Sciatic nerve (tissue), 2 donors: ENCODE data around the gene ZNF774. TPM values are rescaled to one million over a fixed set of nuclear protein-coding genes. Genes with fewer than 3 reads are reported as not detected.
"Not testable (repeated sequence)": the region's sequence is repeated elsewhere in the genome, so short reads cannot be mapped to it uniquely, and the experiment has no call there.

Experiments
- ATAC-seq: fragments of 200-7000 bp; cut with Tn5 transposase; one replicate; pipeline ENCODE4 v1.9.1; 2020; ENCODE audit warnings: mild to moderate bottlenecking, moderate library complexity
- DNase-seq: peaks from one replicate; pipeline ENCODE4 v3.0.0-alpha.2; 2020; ENCODE audit warnings: low spot score
- intact Hi-C: fragments of 100-400 bp; cut with DNase I; formaldehyde crosslinking; loops from one replicate; pipeline ENCODE4 v1.14.2; 2022
- total RNA-seq: library from RNA; stranded (reverse); fragmentation: NEBNext Ultra II Directional; extraction: Animal tissue kit (Norgen Biotek cat#: 25700); gene quantifications from one replicate; pipeline ENCODE4 v1.2.1, GENCODE V29; 2021
- donor health status: DM: no; HTN: no; CAD: no.
- donor health status: DM: no; HTN: no; CAD: no.

The ZNF774 gene
- total RNA-seq, 1 donor from 2014 or later: 5.1 TPM

DNA sequence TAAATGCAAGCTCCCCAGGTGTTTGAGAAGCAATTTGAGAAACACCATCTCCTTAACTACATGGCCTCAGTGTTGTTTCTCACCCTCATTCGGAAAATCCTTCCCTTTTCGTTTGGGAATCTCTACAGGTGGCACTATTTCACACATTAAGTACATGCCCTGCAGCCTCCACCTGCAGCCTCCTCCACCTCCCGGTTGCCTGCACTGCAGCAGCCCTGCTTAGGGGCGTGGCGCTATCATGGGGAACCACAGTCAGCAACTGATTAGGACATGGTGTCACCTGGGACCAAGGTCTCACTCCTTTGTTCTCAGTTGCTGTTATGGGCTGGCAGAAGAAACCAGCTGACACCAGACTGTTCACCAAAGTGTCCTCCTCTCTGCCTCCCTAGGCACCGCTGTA is 11.7 kb upstream of the ZNF774 start:
- intact Hi-C loops: no loop called here
- ATAC-seq (no peak), DNase-seq (no peak)

DNA sequence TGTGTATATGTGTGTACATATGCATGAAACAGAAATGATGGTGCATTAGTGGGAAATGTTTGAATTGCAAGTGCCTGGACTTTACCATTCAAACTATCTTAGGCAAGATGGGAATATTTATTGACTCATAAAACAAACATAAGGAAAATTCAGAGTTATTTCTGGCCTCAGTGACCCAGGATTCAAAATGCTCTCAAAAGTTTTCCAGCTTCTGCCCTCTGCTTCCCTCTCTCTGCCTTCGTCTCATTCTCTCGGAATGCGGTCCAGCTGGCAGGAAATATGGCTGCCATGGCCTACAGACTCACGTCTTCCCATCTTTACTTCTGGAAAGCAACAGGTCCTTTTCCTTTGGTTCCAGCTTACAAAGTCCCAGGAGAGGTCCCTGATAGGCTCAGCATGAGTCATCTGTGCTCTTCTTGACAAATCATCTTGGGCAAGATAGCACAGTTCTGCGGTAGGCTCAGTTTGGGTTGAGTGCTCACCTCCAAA is 8.7 kb upstream of the ZNF774 start:
- no peak for DNase-seq
- intact Hi-C loops: no loop called here
- ATAC-seq: no peak

DNA sequence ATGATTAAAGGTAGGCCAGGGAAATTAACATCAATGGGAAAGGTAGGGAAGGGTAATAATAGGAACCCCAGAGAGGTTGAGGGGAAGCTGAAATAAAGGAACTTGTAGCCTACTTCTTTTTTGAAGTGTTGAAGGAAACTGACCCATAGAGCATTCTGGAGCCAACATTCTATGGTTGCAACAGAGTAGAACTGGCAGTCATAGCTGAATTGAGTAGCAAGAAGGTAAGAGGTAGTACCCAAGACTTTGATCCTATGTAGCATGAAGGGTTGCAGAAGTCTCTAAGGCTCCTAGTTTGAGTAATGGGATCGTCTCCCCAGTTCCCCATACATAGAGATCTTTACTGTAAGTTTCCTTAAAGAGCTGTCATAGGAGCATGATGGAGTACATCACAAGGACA is 7.4 kb upstream of the ZNF774 start:
- no peak for DNase-seq
- ATAC-seq: no peak
- intact Hi-C loops: no loop called here

DNA sequence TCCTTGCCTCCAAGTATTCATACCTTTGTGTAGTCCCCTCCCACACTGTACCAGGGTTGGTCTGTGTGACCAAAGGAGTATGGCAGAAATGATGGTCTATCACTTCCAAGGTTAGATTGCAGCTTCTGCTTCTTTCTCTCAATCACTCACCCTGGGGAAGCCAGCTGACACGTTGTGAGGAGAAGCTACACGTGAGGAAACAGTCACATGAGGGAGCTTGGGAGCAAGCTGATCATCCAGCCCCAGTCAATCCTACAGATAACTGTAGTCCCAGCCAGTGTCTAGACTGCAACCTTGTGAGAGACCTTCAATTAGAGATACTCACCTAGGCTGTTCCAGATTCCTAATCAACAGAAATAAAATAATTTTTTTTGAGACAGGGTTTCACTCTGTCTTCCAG is 6.2 kb upstream of the ZNF774 start:
- ATAC-seq (peak; percentile 38), DNase-seq (no peak)
- intact Hi-C loops: no loop called here

DNA sequence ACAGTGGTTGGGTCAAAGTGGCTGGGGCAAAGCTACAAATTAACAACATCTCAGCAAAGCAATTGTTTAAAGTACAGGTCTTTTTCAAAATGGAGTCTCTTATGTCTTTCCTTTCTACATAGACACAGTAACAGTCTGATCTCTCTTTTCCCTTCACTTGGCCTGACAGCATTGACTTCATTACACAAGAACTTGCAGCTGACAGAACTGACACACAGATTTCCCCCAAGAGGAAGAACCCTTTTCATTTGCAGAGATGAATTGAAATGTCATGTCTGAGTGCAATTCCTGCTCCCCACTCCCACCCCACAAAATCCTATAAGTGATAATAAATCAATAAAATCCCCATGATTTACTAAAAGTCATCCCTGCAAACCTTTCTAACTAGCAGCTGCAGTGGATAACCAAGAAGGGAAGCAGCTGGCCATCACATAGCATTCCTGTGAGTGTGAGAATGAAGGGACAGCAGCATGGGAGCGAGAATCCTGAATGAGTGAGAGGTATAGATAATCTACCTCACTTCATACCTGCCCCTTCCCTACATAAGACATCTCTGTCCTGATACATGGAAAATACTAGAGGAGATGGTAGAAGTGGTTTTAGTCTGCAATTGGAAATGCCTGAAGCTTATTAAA is 4.5 kb upstream of the ZNF774 start:
- intact Hi-C loops, DNase-seq, ATAC-seq: not testable (repeated sequence)

DNA sequence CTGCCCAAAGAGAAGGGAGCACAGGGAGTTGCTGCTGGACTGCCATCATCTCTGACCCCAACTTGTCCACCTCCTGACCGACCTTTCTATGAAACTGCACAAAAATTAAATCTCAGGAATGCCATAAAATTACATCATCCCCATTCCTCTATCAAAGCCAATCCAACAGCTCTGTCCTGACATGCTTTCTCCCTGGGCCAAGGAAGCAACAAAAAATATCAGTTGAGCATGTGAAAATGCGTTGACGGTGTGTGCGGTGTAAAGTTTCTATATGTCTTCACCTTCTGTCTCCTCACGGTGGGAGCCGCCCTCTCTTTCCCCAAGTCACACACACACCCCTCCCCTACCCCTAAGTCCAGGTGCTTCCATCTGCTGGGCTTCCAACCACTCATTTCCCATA is 3.6 kb upstream of the ZNF774 start:
- DNase-seq (no peak), ATAC-seq (no peak)
- intact Hi-C loops: no loop called here

DNA sequence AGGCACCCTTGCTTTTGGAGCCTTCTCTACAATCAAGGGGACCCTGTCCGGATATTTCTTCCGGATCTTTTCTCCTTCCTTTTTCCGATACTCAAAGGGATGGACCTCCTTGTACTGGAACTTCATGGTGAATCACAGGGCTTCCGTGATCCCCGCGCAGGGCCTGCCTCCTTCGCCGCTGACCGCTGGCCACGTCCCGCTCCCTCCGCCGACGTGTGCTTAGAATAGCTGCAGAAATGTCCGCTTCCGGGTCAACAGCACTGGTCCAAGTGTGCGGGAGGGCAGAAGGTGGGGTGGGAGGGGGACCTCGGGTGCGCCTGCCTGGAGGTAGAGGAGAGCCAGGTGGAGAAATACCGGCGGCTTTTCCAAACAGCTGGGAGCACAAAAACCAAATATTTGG is 3.0 kb upstream of the ZNF774 start:
- ATAC-seq (no peak), DNase-seq (no peak)
- intact Hi-C loops: no loop called here

DNA sequence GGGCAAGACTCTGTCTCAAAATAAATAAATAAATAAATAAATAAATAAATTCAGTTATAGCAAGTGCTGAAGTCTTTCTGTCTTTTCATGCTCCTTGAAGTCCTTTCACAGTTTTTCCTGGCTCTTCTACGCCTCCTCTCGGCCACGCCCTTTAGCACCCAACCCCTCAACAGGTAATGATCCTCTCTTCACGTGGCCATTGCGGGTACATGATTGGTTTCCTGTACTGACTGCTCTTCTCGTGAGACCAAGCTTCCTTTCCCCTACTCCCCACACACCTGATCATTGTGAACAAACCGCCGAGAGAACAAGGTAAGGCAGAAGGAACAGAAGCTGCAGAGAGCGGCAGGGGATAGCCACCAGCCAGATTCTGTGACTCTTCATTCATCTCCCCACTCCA is 2.3 kb upstream of the ZNF774 start:
- DNase-seq (no peak), ATAC-seq (no peak)
- intact Hi-C loops: no loop called here

DNA sequence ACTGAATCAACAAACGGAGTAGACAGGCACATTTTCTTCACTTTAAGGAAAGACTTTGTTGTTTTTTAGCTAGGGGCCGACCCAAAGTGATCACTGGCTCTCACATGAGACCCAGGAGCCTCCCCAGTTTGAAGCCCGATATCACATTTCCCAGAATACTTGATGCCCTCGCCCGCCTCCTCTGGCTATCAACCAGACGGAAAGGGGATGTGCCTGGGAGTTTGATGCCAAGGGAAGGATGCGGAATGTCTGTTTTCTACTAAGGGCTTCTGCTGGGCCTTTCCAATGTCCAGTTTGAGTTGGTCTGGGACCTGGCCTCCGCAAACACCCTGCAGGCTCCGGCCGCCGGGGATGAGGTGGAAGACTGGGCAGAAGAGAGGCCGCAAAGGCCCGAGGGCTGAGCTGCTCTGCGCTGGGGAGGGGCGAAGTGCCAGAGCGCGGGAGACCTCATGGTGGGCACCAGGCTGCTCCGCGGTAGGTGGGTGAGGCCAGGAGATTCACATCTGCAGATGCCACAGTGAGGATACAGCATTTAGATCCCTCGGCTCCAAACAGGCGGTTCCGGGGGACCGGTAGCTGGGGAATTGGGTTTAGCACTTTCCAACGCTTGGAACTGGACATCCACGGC is 491 bp upstream of the ZNF774 start:
- ATAC-seq: peak; percentile 61
- intact Hi-C loops: no loop called here
- no peak for DNase-seq

DNA sequence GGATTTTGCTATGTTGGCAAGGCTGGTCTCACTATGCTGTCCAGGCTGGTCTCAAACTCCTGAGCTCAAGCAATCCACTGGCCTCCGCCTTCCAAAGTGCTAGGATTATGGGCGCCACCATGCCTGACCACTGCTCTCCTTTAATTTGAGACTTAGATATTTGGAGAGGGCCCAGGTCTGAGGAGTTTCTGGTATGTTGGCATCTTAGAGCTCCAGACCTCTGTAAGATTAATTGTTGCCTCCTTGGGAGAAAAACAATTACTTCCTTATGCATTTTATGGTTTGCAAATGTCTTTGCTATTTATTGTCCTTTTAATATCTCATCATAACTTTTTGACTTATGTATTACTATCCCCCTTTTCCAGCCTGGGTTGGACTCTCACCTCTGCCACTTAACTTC is 2.9 kb downstream of the ZNF774 start:
- DNase-seq: no peak
- intact Hi-C loops: no loop called here
- no peak for ATAC-seq

DNA sequence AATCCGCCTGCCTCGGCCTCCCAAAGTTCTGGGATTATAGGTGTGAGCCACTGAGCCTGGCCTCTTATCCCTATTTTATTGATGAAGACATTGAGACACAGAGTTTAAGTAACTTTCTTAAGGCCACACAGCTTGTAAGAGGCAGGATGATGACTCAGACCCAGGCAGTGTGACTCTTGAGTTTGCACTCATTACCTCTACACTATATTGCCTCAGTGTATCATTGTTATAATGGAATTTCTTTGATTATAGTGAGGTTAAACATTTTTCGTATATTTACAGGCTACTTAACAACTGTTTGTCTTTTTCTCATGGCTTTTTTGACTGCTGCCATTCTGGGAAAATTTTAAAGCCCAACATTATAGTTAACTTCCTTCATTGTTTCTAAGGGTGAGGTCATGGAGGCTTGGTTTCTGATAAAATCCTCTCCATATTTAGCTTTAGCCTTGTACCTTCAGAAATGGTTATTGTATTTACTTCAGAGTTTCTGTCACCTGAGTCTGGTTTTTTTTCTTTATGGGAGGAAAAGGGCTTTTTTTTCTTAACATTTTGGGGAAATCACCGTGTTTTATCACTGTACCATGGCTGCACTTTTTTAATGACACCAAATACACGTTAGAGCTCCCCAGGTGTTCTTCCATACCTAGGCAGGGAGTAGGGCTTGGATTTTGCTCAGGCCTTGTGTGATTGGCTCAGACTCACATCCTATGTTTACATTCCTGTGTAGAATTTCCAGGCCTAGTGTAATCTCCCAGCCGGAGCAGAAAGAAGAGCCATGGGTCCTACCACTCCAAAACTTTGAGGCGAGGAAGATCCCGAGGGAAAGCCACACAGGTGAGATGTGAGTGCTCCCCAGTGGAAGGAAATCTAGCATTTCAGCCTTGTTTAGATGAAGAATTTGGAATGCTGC is 6.3 kb downstream of the ZNF774 start:
- intact Hi-C loops: no loop called here
- ATAC-seq: no peak
- no peak for DNase-seq

DNA sequence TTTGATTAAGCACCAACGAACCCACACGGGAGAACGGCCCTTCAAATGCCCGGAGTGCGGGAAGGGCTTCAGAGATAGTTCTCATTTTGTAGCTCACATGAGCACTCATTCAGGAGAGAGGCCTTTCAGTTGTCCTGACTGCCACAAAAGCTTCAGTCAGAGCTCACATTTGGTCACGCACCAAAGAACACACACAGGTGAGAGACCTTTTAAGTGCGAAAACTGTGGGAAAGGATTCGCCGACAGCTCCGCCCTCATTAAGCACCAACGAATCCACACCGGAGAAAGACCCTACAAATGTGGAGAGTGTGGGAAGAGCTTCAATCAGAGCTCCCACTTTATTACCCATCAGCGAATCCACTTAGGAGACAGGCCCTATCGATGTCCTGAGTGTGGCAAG is 8.7 kb downstream of the ZNF774 start:
- no peak for ATAC-seq
- intact Hi-C loops: loop anchor here (10.0 kb wide), 1 partner anchor 114 kb away; no protein-coding TSS in a partner anchor
- no peak for DNase-seq

DNA sequence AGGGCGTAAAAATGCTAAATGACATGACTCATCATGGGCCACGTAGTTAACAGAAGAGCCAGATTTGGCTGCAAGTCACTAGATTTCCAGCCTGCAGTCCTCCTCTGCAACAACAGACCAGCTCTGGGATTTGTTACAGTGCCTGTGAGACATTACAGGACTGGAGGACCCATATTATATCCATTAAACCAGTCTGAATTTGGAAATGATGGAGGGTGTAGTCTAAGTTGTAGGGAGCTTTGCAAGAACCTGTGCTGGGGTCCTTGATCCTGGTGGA is 10.8 kb downstream of the ZNF774 start:
- intact Hi-C loops: loop anchor here (2.0 to 10.0 kb wide), 2 partner anchors 74 to 112 kb away; no protein-coding TSS in a partner anchor

DNA sequence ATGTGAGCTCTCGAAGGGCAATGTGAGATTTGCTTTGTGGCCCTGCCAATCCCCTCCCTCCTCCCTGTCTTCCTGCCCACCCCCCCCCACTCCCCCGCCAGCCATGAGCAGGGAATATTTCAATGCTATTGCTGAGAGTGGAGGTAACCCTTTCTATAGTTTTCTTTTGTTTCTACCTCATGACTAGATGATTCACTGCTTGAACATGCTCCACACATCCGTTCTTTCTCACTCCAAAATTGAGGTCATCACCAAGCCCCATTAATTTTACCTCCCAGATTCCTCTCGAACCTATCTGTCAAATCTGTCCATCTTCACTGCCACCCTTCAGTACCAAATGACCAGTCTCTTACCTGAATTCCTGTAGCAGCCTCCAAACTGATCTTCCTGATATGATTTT is 12.2 kb downstream of the ZNF774 start:
- intact Hi-C loops: loop anchor here (10.0 kb wide), 1 partner anchor 111 kb away; no protein-coding TSS in a partner anchor
- no peak for DNase-seq
- no peak for ATAC-seq

More for the DNA sequence above, 10.8 kb downstream of the ZNF774 start:
- DNase-seq (no peak), ATAC-seq (peak; percentile 67)

DNA sequence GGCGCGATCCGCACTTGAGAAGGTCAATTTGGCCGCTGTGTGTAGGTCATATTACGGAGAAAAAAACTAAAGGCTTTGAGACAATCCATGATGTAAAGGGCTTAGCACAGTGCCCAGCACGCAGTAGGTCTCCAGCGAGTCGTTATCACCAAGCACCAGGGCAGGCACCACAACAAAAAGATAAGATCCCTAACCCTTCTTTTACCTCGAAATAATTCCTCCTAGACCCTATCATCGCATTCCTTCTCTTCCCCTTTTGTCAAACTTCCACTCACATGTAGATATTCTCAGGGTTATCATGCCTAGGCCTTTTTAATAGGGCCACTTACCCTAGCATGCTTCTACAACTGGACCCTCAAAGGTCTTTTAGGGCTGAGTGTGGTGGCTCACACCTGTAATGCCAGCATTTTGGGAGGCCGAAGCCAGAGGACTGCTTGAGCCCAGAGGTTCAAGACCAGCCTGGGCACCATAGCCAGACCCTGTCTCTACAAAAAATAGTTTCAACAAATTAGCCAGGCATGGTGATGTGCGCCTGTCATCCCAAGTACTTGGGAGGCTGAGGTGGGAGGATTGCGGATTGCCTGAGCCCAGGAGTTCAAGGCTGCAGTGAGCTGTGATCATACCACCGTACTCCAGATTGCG is 13.5 kb downstream of the ZNF774 start:
- ATAC-seq (no peak), DNase-seq (no peak)
- intact Hi-C loops: loop anchor here (10.0 kb wide), 1 partner anchor 109 kb away; no protein-coding TSS in a partner anchor

DNA sequence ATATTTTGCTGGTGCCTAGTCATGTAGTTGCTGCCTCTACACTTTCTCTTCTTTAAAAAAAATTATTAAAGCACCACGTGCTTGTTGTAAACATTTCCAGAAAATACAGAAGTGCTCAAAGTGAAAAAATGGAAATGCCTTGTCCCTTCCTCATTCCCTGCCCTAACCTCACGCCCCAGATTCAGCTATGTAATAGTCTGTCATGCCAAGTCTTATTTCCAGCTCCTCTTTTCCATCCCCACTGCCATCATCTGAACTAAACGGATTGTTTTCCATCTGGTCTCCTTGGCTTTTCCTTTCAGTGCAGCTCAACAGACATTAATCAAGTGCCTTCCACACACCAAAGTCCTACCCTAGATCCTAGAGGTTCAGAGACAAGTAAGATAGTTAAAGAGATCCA is 15.5 kb downstream of the ZNF774 start:
- DNase-seq (no peak), ATAC-seq (peak; percentile 81)
- intact Hi-C loops: loop anchor here (10.0 kb wide), 1 partner anchor 107 kb away; no protein-coding TSS in a partner anchor

DNA sequence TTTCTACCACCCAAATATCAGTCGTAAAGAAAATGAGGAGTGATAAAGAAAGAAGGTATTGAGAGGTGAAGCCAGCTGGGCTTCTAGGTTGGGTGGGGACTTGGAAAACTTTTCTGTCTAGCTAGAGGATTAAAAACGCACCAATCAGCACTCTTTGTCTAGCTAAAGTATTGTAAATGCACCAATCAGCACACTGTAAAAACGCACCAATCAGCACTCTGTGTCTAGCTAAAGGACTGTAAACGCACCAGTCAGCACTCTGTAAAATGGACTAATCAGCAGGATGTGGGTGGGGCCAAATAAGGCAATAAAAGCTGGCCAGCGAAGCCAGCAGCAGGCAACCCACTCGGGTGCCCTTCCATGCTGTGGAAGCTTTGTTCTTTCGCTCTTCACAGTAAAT is 23.0 kb downstream of the ZNF774 start:
- ATAC-seq (no peak), DNase-seq (no peak)
- intact Hi-C loops: no loop called here

DNA sequence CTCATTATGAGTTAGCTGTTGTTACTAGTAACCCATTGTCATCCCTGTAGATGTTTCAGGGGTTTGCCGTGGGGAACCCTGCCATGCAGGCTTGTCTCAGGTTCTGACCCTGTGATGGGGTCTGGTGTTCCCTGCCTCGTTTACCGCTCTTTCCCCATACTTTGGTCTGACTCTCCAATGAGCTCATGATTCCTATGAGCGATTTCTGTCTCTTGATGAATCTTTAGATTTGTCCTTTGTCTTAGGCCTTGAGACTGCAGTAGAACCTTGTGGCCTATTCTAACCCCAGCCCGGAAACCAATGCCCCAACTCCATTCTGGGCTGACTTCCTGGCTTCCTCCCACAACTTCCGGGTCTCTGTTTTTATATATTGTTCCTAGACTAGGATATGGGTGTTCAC is 24.7 kb downstream of the ZNF774 start:
- no peak for ATAC-seq
- intact Hi-C loops: no loop called here

DNA sequence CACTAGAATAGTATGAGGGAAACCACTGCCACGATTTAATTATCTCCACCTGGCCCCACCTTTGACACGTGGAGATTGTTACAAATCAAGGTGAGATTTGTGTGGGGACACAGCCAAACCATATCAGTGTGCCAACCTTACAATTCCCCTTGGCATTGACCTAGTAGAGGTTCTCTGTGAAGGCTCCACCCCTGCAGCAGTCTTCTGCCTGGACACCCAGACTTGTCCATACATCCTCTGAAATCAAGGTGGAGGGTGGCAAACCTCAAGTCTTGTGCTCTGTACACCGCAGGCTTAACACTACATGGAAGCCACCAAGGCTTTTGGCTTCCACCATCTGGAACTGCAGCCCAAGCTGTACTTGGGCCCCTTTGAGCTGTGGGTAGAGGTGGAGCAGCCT is 27.2 kb downstream of the ZNF774 start:
- DNase-seq (no peak), ATAC-seq (no peak)
- intact Hi-C loops: no loop called here

More for the DNA sequence above, 24.7 kb downstream of the ZNF774 start:
- no peak for DNase-seq
